GM21529 (cell line): Measurements from ENCODE around the gene TTC16.

Source experiments
- ATAC-seq: cut with Tn5 transposase; IDR thresholded peaks from one replicate; pipeline ENCODE4 v1.9.1; 2021; ENCODE audit not compliant: unreplicated experiment

TTC16 gene

GRCh38 chr9:127720865-127721227 is 5.0 kb downstream of the TTC16 start:
- ATAC-seq: no peak

- ATAC-seq: no peak
Measured at GRCh38 chr9:127721391-127721821, 5.5 kb downstream of the TTC16 start.

- ATAC-seq: no peak
Measured at GRCh38 chr9:127722055-127722745, 6.3 kb downstream of the TTC16 start.

GRCh38 chr9:127723013-127723412 is 7.1 kb downstream of the TTC16 start:
- no peak for ATAC-seq

GRCh38 chr9:127723444-127723843 is 7.6 kb downstream of the TTC16 start:
- ATAC-seq: no peak

- ATAC-seq: no peak
Measured at GRCh38 chr9:127724012-127724411, 8.1 kb downstream of the TTC16 start.

- ATAC-seq: no peak
Measured at GRCh38 chr9:127726871-127727270, 11.0 kb downstream of the TTC16 start.

GRCh38 chr9:127728808-127729207 is 12.9 kb downstream of the TTC16 start:
- no peak for ATAC-seq

- ATAC-seq: no peak
Measured at GRCh38 chr9:127729522-127730256, 13.8 kb downstream of the TTC16 start.

GRCh38 chr9:127730262-127730661 is 14.4 kb downstream of the TTC16 start:
- no peak for ATAC-seq

GRCh38 chr9:127730799-127731410 is 15.0 kb downstream of the TTC16 start:
- no peak for ATAC-seq

- ATAC-seq: no peak
Measured at GRCh38 chr9:127731938-127732337, 16.1 kb downstream of the TTC16 start.

GRCh38 chr9:127732444-127732843 is 16.6 kb downstream of the TTC16 start:
- ATAC-seq: no peak

GRCh38 chr9:127733614-127734013 is 17.7 kb downstream of the TTC16 start:
- no peak for ATAC-seq

- ATAC-seq: no peak
Measured at GRCh38 chr9:127734247-127734746, 18.4 kb downstream of the TTC16 start.

- ATAC-seq: peak; percentile 83
Measured at GRCh38 chr9:127734747-127735529, 19.1 kb downstream of the TTC16 start, which contains the start of gene TOR2A. TSS of gene TOR2A (minus strand) at chr9:127735294. CDS start at chr9:127735270, 24 bp downstream.

- no peak for ATAC-seq
Measured at GRCh38 chr9:127735530-127736185, 19.8 kb downstream of the TTC16 start.

GRCh38 chr9:127738666-127739065 is 22.8 kb downstream of the TTC16 start:
- no peak for ATAC-seq

GRCh38 chr9:127739614-127740330 is 23.9 kb downstream of the TTC16 start:
- no peak for ATAC-seq
